ENCODE data around the gene ARSK.

ARSK gene

GRCh38 chr5:95634081-95634480 lies 79.2 kb downstream of the ARSK start (continued):
- no peak for TF ChIP-seq KLF10 (tag by site-specific recombination; IDR thresholded peaks at IDR 0.05)
- no peak for TF ChIP-seq ZNF350 (tag by site-specific recombination; IDR thresholded peaks at IDR 0.05)
- no peak for TF ChIP-seq ZFP69B (tag by site-specific recombination; IDR thresholded peaks at IDR 0.05)
- no peak for TF ChIP-seq REST (tag by site-specific recombination; IDR thresholded peaks at IDR 0.05)
- no peak for TF ChIP-seq ZNF514 (tag by site-specific recombination; IDR thresholded peaks at IDR 0.05)
- TF ChIP-seq ZNF791 (tag by site-specific recombination; IDR thresholded peaks at IDR 0.05), result no peak

- CTCF ChIA-PET, result interaction anchor here (0.9 kb wide), 1 partner anchor 112 kb away, joined by 3 read pairs; no protein-coding TSS in a partner anchor
- H3K27ac ChIP-seq (ENCODE audit: extremely low read depth, low read depth, low read length), result no peak overlapping the region
- no peak for TF ChIP-seq ZNF274 (IDR thresholded peaks at IDR 0.05; ENCODE audit: low read length)
- TF ChIP-seq ZNF274 (tag by site-specific recombination; IDR thresholded peaks at IDR 0.05; ENCODE audit: borderline replicate concordance), result no peak
- TF ChIP-seq ZBTB26 (tag by site-specific recombination; optimal IDR thresholded peaks at IDR 0.05), result no peak
- no peak for TF ChIP-seq YY1 (tag by site-specific recombination; IDR thresholded peaks at IDR 0.05)
- no peak for TF ChIP-seq IKZF3 (tag by site-specific recombination; IDR thresholded peaks at IDR 0.05)
- TF ChIP-seq REST (tag by site-specific recombination; IDR thresholded peaks at IDR 0.05), result no peak
- TF ChIP-seq ZNF518A (tag by site-specific recombination; conservative IDR thresholded peaks at IDR 0.05; ENCODE audit: low read depth), result no peak
- TF ChIP-seq ZNF23 (tag by site-specific recombination; IDR thresholded peaks at IDR 0.05; ENCODE audit: borderline replicate concordance), result no peak
- no peak for TF ChIP-seq ZNF112 (tag by site-specific recombination; IDR thresholded peaks at IDR 0.05)
- no peak for TF ChIP-seq ZNF555 (tag by site-specific recombination; conservative IDR thresholded peaks at IDR 0.05)
- TF ChIP-seq ZNF404 (tag by site-specific recombination; IDR thresholded peaks at IDR 0.05), result no peak
- no peak for TF ChIP-seq SP3 (tag by site-specific recombination; IDR thresholded peaks at IDR 0.05)
- no peak for TF ChIP-seq ZNF394 (tag by site-specific recombination; IDR thresholded peaks at IDR 0.05; ENCODE audit: borderline replicate concordance)
- no peak overlapping the region for H3K4me3 ChIP-seq (ENCODE audit: low read depth, low read length)
- POLR2A ChIA-PET, result no interaction called here
- no peaks in the 10 kb centered on the region for H3K36me3 ChIP-seq (ENCODE audit: control insufficient read depth in 2 of 2, insufficient read depth in 1 of 2, low read length in 2 of 2)
- H3K9me3 ChIP-seq (ENCODE audit: control insufficient read depth, insufficient read depth, low read depth, low read length), result no peaks in the 10 kb centered on the region
- H3K4me1 ChIP-seq (ENCODE audit: control insufficient read depth, insufficient read depth, low read length), result no peaks in the 10 kb centered on the region
Measured at GRCh38 chr5:95638632-95639031, 83.7 kb downstream of the ARSK start.

Data from HEK293 (cell line).